Neural cell (in vitro differentiated cells): ENCODE results near the gene BANP. TPM values are rescaled to one million over a fixed set of nuclear protein-coding genes. Genes with fewer than 3 reads are reported as not detected.
"Not testable (repeated sequence)": the region's sequence is repeated elsewhere in the genome, so short reads cannot be mapped to it uniquely, and the experiment has no call there.

Source experiments
- H2AFZ ChIP-seq: fragments of 200-600, 300-800 bp; sonication (generic), shearing (Covaris generic); 2 replicates; pipeline ENCODE4 v1.6.0; 2014; ENCODE audit warnings: low read depth, mild to moderate bottlenecking, antibody characterized with exemption, low read length, moderate library complexity
- H3F3A ChIP-seq: fragments of 200-600 bp; shearing (Covaris generic); 2 replicates; pipeline ENCODE4 v1.6.1; 2016; ENCODE audit warnings: mild to moderate bottlenecking, moderate library complexity, mixed read lengths, antibody characterized with exemption, low read length; ENCODE audit not compliant: insufficient read depth, poor library complexity, severe bottlenecking
- H3K27ac ChIP-seq: fragments of 200-600, 300-800 bp; sonication (generic), shearing (Covaris generic); 2 replicates; pipeline ENCODE4 v1.5.1; 2014; ENCODE audit warnings: mild to moderate bottlenecking, low read length, moderate library complexity
- H3K27me3 ChIP-seq: fragments of 300-800, 200-600 bp; sonication (generic), shearing (Covaris generic); 2 replicates; pipeline ENCODE4 v1.6.0; 2014; ENCODE audit warnings: mild to moderate bottlenecking, low read depth, low read length, moderate library complexity; ENCODE audit not compliant: insufficient read depth
- H3K36me3 ChIP-seq: fragments of 300-800, 200-600 bp; sonication (generic), shearing (Covaris generic); 2 replicates; pipeline ENCODE4 v1.5.1; 2014; ENCODE audit warnings: mild to moderate bottlenecking, antibody characterized with exemption, low read length, moderate library complexity; ENCODE audit not compliant: insufficient read depth
- H3K4me2 ChIP-seq: fragments of 300-800, 200-600 bp; sonication (generic), shearing (Covaris generic); 2 replicates; pipeline ENCODE4 v1.6.0; 2014; ENCODE audit warnings: mild to moderate bottlenecking, low read length
- H3K4me3 ChIP-seq: fragments of 300-800, 200-600 bp; sonication (generic), shearing (Covaris generic); 2 replicates; pipeline ENCODE4 v1.5.1; 2014; ENCODE audit warnings: mild to moderate bottlenecking, low read length, moderate library complexity
- H3K79me2 ChIP-seq: fragments of 200-600 bp; shearing (Covaris generic); replicated peaks from 2 replicates; pipeline ENCODE4 v1.6.0; 2014; ENCODE audit warnings: mild to moderate bottlenecking, low read length, moderate library complexity; ENCODE audit not compliant: insufficient read depth
- H3K9ac ChIP-seq: fragments of 300-800, 200-600 bp; sonication (generic), shearing (Covaris generic); 2 replicates; pipeline ENCODE4 v1.6.1; 2016; ENCODE audit warnings: mild to moderate bottlenecking, low read length, mixed read lengths
- H3K9me2 ChIP-seq: fragments of 200-600 bp; shearing (Covaris generic); 2 replicates; pipeline ENCODE4 v1.6.1; 2016; ENCODE audit warnings: mild to moderate bottlenecking, low read length, mixed read lengths; ENCODE audit not compliant: insufficient read depth
- H3K9me3 ChIP-seq: fragments of 200-600, 300-800 bp; sonication (generic), shearing (Covaris generic); 2 replicates; pipeline ENCODE4 v1.6.1; 2016; ENCODE audit warnings: mild to moderate bottlenecking, mixed run types, low read length, moderate library complexity, mixed read lengths
- H4K20me1 ChIP-seq: fragments of 200-600 bp; shearing (Covaris generic); 2 replicates; pipeline ENCODE4 v1.6.1; 2016; ENCODE audit warnings: mild to moderate bottlenecking, mixed run types; ENCODE audit not compliant: insufficient read depth
- EP300 ChIP-seq: fragments of 450-650 bp; conservative IDR thresholded peaks from 2 replicates; pipeline ENCODE4 v1.6.1; 2014; ENCODE audit warnings: antibody characterized with exemption, mild to moderate bottlenecking, moderate library complexity; ENCODE audit not compliant: poor library complexity, severe bottlenecking
- EZH2 ChIP-seq: fragments of 200-600, 300-800 bp; shearing (Covaris generic), sonication (generic); IDR thresholded peaks from 2 replicates; pipeline ENCODE4 v1.6.1; 2014; ENCODE audit warnings: antibody characterized with exemption, low read length, borderline replicate concordance, mild to moderate bottlenecking; ENCODE audit not compliant: insufficient read depth, poor library complexity, severe bottlenecking
- MXI1 ChIP-seq: fragments of 450-650 bp; conservative IDR thresholded peaks from 2 replicates; pipeline ENCODE4 v1.6.1; 2014; ENCODE audit warnings: antibody characterized with exemption, mild to moderate bottlenecking; ENCODE audit not compliant: poor library complexity, severe bottlenecking
- POLR2AphosphoS5 ChIP-seq: IDR thresholded peaks from 2 replicates; pipeline ENCODE4 v1.6.1; 2012
- RAD21 ChIP-seq: fragments of 450-650 bp; conservative IDR thresholded peaks from 2 replicates; pipeline ENCODE4 v1.6.1; 2014; ENCODE audit warnings: antibody characterized with exemption, mild to moderate bottlenecking, moderate library complexity
- SMC3 ChIP-seq: fragments of 450-650 bp; conservative IDR thresholded peaks from 2 replicates; pipeline ENCODE4 v1.6.1; 2014; ENCODE audit warnings: antibody characterized with exemption, mild to moderate bottlenecking, moderate library complexity; ENCODE audit not compliant: poor library complexity
- TAF1 ChIP-seq: IDR thresholded peaks from 2 replicates; pipeline ENCODE4 v1.6.1; 2012; ENCODE audit warnings: low read depth
- polyA plus RNA-seq: library from polyadenylated mRNA; depleted of rRNA; stranded (reverse); fragments of >200 nt; gene quantifications from 2 replicates; pipeline ENCODE4 v1.2.3, GENCODE V29; 2014
- TF ChIP-seq, protein P1 (sequence below): fragments of 450-650 bp; IDR thresholded peaks from 2 replicates; pipeline ENCODE4 v1.5.1; 2014; ENCODE audit warnings: antibody characterized with exemption, mild to moderate bottlenecking, moderate library complexity; ENCODE audit not compliant: poor library complexity, severe bottlenecking
- TF ChIP-seq, protein P2 (sequence below): IDR thresholded peaks from 2 replicates; pipeline ENCODE4 v1.6.1; 2012; ENCODE audit warnings: borderline replicate concordance

Gene BANP
- polyA plus RNA-seq, 1 donor from 2014 or later = 20.6 TPM

DNA sequence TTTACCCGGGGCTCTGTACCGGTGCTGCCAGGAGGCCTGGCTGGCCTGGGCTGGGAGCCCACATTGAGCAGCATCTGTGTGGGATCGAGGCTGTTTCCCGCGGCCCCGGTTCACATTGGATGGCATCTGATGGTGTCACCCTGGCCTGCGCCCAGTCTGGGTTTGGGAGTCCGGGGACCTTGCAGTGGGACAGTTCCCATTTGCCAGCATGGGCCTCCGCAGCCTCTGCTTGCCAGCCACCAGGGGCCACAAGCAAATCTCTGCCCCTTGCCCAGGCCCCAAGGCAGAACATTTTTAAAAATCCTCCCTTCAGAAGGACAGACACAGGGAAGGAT lies 64.5 kb downstream of the BANP start:
- no peak overlapping the region for H3K27ac ChIP-seq
- H3K36me3 ChIP-seq = no peaks in the 10 kb centered on the region
- no peak overlapping the region for H3K4me2 ChIP-seq
- no peaks in the 10 kb centered on the region for H3K9me2 ChIP-seq
- no peak for TF ChIP-seq EZH2
- no peak for TF ChIP-seq RAD21
- no peak for TF ChIP-seq SMC3
- no peak for TF ChIP-seq MXI1
- TF ChIP-seq EP300 = no peak
- no peak for TF ChIP-seq POLR2AphosphoS5
- no peak for TF ChIP-seq TAF1
- TF ChIP-seq, protein P1, sequence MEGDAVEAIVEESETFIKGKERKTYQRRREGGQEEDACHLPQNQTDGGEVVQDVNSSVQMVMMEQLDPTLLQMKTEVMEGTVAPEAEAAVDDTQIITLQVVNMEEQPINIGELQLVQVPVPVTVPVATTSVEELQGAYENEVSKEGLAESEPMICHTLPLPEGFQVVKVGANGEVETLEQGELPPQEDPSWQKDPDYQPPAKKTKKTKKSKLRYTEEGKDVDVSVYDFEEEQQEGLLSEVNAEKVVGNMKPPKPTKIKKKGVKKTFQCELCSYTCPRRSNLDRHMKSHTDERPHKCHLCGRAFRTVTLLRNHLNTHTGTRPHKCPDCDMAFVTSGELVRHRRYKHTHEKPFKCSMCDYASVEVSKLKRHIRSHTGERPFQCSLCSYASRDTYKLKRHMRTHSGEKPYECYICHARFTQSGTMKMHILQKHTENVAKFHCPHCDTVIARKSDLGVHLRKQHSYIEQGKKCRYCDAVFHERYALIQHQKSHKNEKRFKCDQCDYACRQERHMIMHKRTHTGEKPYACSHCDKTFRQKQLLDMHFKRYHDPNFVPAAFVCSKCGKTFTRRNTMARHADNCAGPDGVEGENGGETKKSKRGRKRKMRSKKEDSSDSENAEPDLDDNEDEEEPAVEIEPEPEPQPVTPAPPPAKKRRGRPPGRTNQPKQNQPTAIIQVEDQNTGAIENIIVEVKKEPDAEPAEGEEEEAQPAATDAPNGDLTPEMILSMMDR = no peak
- TF ChIP-seq, protein P2, sequence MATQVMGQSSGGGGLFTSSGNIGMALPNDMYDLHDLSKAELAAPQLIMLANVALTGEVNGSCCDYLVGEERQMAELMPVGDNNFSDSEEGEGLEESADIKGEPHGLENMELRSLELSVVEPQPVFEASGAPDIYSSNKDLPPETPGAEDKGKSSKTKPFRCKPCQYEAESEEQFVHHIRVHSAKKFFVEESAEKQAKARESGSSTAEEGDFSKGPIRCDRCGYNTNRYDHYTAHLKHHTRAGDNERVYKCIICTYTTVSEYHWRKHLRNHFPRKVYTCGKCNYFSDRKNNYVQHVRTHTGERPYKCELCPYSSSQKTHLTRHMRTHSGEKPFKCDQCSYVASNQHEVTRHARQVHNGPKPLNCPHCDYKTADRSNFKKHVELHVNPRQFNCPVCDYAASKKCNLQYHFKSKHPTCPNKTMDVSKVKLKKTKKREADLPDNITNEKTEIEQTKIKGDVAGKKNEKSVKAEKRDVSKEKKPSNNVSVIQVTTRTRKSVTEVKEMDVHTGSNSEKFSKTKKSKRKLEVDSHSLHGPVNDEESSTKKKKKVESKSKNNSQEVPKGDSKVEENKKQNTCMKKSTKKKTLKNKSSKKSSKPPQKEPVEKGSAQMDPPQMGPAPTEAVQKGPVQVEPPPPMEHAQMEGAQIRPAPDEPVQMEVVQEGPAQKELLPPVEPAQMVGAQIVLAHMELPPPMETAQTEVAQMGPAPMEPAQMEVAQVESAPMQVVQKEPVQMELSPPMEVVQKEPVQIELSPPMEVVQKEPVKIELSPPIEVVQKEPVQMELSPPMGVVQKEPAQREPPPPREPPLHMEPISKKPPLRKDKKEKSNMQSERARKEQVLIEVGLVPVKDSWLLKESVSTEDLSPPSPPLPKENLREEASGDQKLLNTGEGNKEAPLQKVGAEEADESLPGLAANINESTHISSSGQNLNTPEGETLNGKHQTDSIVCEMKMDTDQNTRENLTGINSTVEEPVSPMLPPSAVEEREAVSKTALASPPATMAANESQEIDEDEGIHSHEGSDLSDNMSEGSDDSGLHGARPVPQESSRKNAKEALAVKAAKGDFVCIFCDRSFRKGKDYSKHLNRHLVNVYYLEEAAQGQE = no peak
- H2AFZ ChIP-seq = no peak overlapping the region
- H3K27me3 ChIP-seq = no peaks in the 10 kb centered on the region
- no peaks in the 10 kb centered on the region for H3F3A ChIP-seq
- H4K20me1 ChIP-seq = no peaks in the 10 kb centered on the region
- H3K9ac ChIP-seq = no peak overlapping the region
- no peaks in the 10 kb centered on the region for H3K9me3 ChIP-seq
- H3K79me2 ChIP-seq = no peaks in the 10 kb centered on the region
- H3K4me3 ChIP-seq = no peak overlapping the region

DNA sequence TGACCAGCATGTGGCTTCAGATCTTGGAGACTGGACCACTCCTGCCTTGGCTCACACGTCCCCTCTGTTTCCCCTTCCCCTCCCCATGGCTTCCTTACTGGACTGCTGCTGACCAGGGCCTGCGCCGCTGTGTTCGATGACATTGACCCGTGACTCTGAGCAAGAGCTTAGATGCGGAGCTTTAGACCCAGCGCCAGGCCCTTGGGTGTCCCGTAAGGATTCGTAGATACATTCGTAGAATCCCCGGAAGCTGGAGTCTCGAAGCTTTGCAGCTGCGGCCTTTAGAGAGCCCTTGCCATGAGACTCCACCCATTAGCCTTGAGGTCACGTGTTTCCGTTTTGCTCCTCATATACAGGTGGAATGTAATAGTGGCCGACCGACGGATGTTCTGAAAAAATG lies 65.2 kb downstream of the BANP start:
- H3K27me3 ChIP-seq, H3K27ac ChIP-seq, H4K20me1 ChIP-seq, H3F3A ChIP-seq, H3K9me3 ChIP-seq, H3K4me3 ChIP-seq, H3K9ac ChIP-seq, H3K36me3 ChIP-seq, H3K79me2 ChIP-seq, H2AFZ ChIP-seq, H3K9me2 ChIP-seq, H3K4me2 ChIP-seq: not testable (repeated sequence)

DNA sequence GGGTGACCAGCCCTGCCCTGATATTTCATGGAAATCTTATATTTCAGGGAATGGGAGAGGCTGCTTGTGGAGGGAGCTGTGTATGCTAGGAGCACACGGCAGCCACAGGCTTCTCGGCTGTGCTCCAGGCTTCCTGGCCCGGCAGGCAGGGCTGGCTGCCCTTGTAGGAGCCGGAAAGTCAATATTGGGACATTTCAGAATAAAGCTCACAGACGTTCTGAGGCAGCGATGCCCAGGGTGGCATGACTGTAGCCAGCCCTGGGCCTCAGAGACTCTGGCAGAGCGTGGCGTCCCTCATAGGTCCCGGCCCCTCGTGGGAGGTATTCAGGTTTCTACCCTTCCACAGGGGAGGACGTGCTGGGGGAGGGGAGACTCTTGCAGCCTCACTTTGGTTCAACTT lies 65.7 kb downstream of the BANP start:
- no peaks in the 10 kb centered on the region for H3F3A ChIP-seq
- H3K9ac ChIP-seq = no peak overlapping the region
- no peaks in the 10 kb centered on the region for H3K9me2 ChIP-seq
- no peaks in the 10 kb centered on the region for H3K79me2 ChIP-seq
- H2AFZ ChIP-seq = no peak overlapping the region
- no peaks in the 10 kb centered on the region for H3K36me3 ChIP-seq
- H3K27me3 ChIP-seq = no peaks in the 10 kb centered on the region
- H3K4me3 ChIP-seq = no peak overlapping the region
- H3K9me3 ChIP-seq = no peaks in the 10 kb centered on the region
- no peaks in the 10 kb centered on the region for H4K20me1 ChIP-seq
- no peak for TF ChIP-seq POLR2AphosphoS5
- H3K27ac ChIP-seq = no peak overlapping the region
- no peak overlapping the region for H3K4me2 ChIP-seq
